Activated T-cell treated with anti-CD3 and anti-CD28 coated beads, Interleukin-2, amount 50 U/mL, for 1 hour (primary cell): Measurements from ENCODE around the gene FIG4.
"Not testable (repeated sequence)": the region's sequence is repeated elsewhere in the genome, so short reads cannot be mapped to it uniquely, and the experiment has no call there.

Source experiments
- DNase-seq: peaks from one replicate; pipeline ENCODE4 v3.0.0-alpha.2; 2020

FIG4 gene

GRCh38 chr6:109800771-109801170 lies 109.7 kb downstream of the FIG4 start:
- no peak for DNase-seq

- no peak for DNase-seq
Measured at GRCh38 chr6:109801794-109802193, 110.7 kb downstream of the FIG4 start.

GRCh38 chr6:109804020-109804419 lies 112.9 kb downstream of the FIG4 start:
- no peak for DNase-seq

GRCh38 chr6:109807881-109808280 lies 116.8 kb downstream of the FIG4 start:
- no peak for DNase-seq

- no peak for DNase-seq
Measured at GRCh38 chr6:109808837-109809236, 117.7 kb downstream of the FIG4 start.

- DNase-seq = no peak
Measured at GRCh38 chr6:109815054-109815453, 124.0 kb downstream of the FIG4 start.

- DNase-seq = no peak
Measured at GRCh38 chr6:109816452-109817374, 125.6 kb downstream of the FIG4 start.

- DNase-seq = no peak
Measured at GRCh38 chr6:109820706-109821350, 129.7 kb downstream of the FIG4 start.

GRCh38 chr6:109821428-109821827 lies 130.3 kb downstream of the FIG4 start:
- no peak for DNase-seq

GRCh38 chr6:109824105-109824504 lies 133.0 kb downstream of the FIG4 start:
- no peak for DNase-seq

GRCh38 chr6:109826551-109826950 lies 135.5 kb downstream of the FIG4 start:
- DNase-seq = no peak

GRCh38 chr6:109831352-109831751 lies 140.3 kb downstream of the FIG4 start:
- not testable (repeated sequence) for DNase-seq

- DNase-seq = no peak
Measured at GRCh38 chr6:109834131-109834530, 143.0 kb downstream of the FIG4 start.

GRCh38 chr6:109834595-109835437 lies 143.7 kb downstream of the FIG4 start:
- DNase-seq = no peak

GRCh38 chr6:109840034-109840433 lies 148.9 kb downstream of the FIG4 start:
- DNase-seq = no peak

- DNase-seq = no peak
Measured at GRCh38 chr6:109840796-109841195, 149.7 kb downstream of the FIG4 start.

- DNase-seq = no peak
Measured at GRCh38 chr6:109841869-109842268, 150.8 kb downstream of the FIG4 start.

- DNase-seq = no peak
Measured at GRCh38 chr6:109852713-109853112, 161.6 kb downstream of the FIG4 start.

- DNase-seq = no peak
Measured at GRCh38 chr6:109853426-109853825, 162.3 kb downstream of the FIG4 start.

GRCh38 chr6:109853951-109854350 lies 162.9 kb downstream of the FIG4 start:
- no peak for DNase-seq

- no peak for DNase-seq
Measured at GRCh38 chr6:109854541-109855308, 163.6 kb downstream of the FIG4 start.

GRCh38 chr6:109855476-109856040 lies 164.5 kb downstream of the FIG4 start:
- not testable (repeated sequence) for DNase-seq
